Raji (cell line): ENCODE results near the gene ACAN.

Experiments used
- POLR2A ChIP-seq: IDR thresholded peaks from 2 replicates; pipeline ENCODE4 v1.6.1; 2011; ENCODE audit warnings: low read depth, low read length, control low read depth; ENCODE audit not compliant: insufficient read depth

Gene ACAN

GRCh38 chr15:88908123-88908522 is 104.9 kb downstream of the ACAN start:
- TF ChIP-seq POLR2A, result no peak

- no peak for TF ChIP-seq POLR2A
These were observed 105.7 kb downstream of the ACAN start for GRCh38 chr15:88908697-88909621.

- TF ChIP-seq POLR2A, result no peak
These were observed 107.0 kb downstream of the ACAN start for GRCh38 chr15:88909956-88910831.

- no peak for TF ChIP-seq POLR2A
These were observed 108.5 kb downstream of the ACAN start for GRCh38 chr15:88911766-88912118.

- no peak for TF ChIP-seq POLR2A
These were observed 109.3 kb downstream of the ACAN start for GRCh38 chr15:88912500-88912921.

- TF ChIP-seq POLR2A, result peak; percentile 65
These were observed 110.0 kb downstream of the ACAN start, which contains the start of gene MFGE8 for GRCh38 chr15:88913017-88913849. Gene MFGE8, minus strand, starts transcription at chr15:88913379. Its CDS starts 60 bp downstream, at chr15:88913319.

- TF ChIP-seq POLR2A, result no peak
These were observed 110.6 kb downstream of the ACAN start for GRCh38 chr15:88913850-88914169.

GRCh38 chr15:88915354-88915753 is 112.1 kb downstream of the ACAN start:
- no peak for TF ChIP-seq POLR2A

- no peak for TF ChIP-seq POLR2A
These were observed 114.5 kb downstream of the ACAN start for GRCh38 chr15:88917760-88918159.

GRCh38 chr15:88918738-88919137 is 115.5 kb downstream of the ACAN start:
- TF ChIP-seq POLR2A, result no peak

- no peak for TF ChIP-seq POLR2A
These were observed 117.1 kb downstream of the ACAN start for GRCh38 chr15:88920186-88920891.
